Choroid plexus epithelial cell (primary cell): Measurements from ENCODE around the gene UTS2B.

ENCODE experiments used
- DNase-seq: peaks from one replicate; pipeline ENCODE4 v3.0.0-alpha.2; 2010; ENCODE audit warnings: low read depth
- H3K4me3 ChIP-seq: 2 replicates; pipeline ENCODE4 v1.5.1; 2011; ENCODE audit warnings: low read depth, mild to moderate bottlenecking, control low read depth, low read length, moderate library complexity
- TF ChIP-seq, protein P1 (sequence below): conservative IDR thresholded peaks from 2 replicates; pipeline ENCODE4 v1.5.1; 2011; ENCODE audit warnings: low read depth, mild to moderate bottlenecking, control low read depth, inconsistent platforms, low read length, moderate library complexity

UTS2B gene

DNA sequence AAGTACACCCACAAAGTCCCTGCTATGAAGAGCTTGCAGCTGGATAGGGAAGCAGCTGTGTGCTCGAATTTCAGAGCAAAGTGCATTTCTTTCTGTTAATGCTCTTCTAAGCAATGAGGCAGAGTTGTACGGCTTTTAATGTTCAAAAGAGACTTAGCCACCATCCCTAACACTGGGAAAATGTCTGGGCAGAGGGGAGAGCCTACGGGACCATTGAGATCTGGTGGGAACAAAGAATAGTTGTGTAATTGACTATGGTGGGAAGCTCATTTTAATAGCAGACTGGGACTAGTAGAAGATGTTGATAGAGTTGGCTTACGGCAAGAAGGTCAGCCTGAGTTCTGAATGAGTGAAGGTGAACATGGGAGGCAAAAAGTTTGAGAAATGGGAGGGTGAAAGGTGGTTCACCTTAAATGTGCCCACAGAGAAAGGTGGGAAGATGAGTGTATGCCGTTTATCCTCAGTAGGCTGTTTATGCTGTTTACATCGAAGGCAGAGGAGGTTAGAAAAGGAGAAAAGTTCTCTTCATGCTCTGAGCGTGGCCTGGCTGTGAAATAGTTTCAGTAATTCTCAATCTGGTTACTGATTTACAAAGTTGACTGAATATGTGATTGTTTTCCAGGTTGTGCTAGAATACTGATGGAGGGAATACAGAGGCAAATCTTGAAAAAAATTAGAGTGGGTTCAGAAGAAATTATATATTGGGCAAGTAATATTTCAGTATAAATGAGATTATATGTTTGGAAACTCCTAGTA is 22.9 kb upstream of the UTS2B start:
- DNase-seq = peak; percentile 40
- TF ChIP-seq, protein P1, sequence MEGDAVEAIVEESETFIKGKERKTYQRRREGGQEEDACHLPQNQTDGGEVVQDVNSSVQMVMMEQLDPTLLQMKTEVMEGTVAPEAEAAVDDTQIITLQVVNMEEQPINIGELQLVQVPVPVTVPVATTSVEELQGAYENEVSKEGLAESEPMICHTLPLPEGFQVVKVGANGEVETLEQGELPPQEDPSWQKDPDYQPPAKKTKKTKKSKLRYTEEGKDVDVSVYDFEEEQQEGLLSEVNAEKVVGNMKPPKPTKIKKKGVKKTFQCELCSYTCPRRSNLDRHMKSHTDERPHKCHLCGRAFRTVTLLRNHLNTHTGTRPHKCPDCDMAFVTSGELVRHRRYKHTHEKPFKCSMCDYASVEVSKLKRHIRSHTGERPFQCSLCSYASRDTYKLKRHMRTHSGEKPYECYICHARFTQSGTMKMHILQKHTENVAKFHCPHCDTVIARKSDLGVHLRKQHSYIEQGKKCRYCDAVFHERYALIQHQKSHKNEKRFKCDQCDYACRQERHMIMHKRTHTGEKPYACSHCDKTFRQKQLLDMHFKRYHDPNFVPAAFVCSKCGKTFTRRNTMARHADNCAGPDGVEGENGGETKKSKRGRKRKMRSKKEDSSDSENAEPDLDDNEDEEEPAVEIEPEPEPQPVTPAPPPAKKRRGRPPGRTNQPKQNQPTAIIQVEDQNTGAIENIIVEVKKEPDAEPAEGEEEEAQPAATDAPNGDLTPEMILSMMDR = no peak
- no peak overlapping the region for H3K4me3 ChIP-seq

DNA sequence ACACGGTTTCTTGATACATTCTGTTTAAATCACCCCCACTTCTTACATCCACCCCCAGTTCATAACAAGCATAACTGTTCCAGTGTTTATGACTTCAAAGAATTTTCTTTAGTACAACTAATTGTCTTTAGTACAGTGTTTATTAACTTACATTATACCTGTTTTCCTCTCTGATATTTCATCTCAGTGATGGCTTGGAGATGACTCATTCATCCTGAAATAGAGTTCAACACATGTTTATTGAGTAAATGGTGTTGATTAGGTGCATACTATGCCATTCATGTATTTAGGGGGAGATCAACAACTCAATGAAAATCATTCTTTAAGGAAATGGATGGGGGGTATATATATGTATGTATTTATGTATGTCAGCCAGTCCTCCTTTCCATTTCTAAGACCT is 21.7 kb upstream of the UTS2B start:
- no peak for DNase-seq
- TF ChIP-seq, protein P1 = no peak
- no peak overlapping the region for H3K4me3 ChIP-seq

DNA sequence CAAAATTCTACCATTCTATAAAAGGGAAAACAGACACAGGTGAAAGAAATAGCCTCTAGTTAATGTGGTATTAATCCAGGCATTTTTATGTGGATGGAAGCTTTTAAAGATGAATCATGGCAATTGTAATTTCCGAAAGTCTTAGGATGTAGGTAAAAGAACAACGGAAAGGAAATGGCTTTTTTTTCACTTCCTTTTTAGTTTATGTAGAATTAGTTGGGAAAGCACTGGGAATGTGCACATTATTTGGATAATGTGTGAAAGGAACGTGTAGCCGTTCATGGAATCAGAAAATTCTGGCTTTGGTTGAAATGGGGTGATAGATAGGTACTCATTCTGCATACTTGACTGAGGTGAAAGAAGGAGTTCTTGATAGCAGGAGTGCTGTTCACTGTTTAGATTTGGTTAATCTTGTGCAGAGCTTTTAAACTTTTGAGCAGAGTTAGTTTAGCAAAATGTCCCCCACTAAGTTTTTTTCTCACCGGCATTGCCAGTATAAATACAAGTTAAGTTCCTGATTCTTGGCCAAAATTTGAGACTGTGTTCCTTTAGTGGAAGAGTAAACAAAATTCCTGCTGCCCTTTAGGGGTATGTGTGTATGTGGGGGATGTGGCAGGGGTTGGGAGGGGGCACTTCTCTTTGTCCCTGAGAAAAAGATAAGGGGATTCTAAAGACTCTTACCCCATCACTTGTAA is 20.2 kb upstream of the UTS2B start:
- H3K4me3 ChIP-seq = no peak overlapping the region
- DNase-seq = peak; percentile 51
- TF ChIP-seq, protein P1 = no peak

DNA sequence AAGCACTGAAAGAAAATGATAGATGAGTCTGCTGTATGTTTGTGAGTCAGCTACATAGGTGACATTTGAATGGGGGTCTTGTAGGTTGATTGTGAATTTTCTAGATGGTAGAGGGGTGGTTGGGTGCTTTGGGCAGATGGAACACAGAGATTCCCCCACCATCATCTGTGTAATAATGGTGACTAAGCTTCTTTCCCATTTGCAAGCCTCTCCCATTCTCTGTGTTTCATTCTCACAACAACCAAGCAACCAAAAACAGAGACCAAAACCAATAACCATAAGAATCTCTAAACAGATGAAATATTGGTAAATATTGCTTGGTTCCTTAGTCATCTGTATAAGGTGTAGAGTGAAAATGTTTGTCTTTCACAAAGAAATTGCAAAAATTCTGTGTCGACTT is 17.8 kb upstream of the UTS2B start:
- DNase-seq = no peak
- no peak overlapping the region for H3K4me3 ChIP-seq
- TF ChIP-seq, protein P1 = no peak

DNA sequence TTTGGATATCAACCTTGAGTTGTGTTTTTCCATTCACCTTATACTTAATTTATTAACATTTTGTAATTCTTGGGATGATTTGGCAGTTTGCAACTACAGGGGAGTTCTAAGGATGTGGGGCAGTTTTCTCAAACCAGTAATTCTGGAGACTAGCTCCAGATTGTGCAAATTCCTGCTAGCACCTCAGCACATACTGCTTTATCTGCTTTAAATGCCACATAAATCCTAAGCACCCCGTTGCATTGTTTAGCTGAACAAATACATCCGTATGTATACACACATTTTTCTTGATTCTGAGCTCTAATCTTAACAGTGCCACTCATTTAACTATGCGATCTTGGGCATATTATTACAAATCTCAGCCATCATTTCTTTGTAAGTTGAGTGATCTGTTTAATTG is 16.9 kb upstream of the UTS2B start:
- no peak overlapping the region for H3K4me3 ChIP-seq
- TF ChIP-seq, protein P1 = no peak
- DNase-seq = no peak

DNA sequence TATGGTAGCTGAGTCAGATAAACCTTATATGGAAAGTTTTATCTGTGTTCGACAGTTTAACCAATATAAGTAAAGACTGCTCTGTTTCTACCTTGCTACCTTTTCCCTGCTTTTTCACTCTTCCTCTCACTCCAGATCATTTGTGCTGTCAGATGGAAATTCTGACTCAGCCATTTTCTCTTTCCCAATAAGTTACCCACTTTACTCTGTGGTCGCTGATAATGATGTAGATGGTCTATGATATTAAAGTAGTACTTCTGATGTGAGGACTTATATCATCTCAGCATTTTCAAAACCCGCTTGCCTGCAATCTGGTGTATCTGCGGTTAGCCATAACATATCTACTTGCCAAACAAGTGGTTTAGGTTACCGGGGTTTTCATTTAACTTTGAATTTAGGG is 15.0 kb upstream of the UTS2B start:
- TF ChIP-seq, protein P1 = no peak
- peak; percentile 38 for DNase-seq
- no peak overlapping the region for H3K4me3 ChIP-seq
